SK-N-SH treated with all-trans-retinoic acid at 6 μM for 48 hours (cell line): ENCODE results near the gene ARHGAP24.

Experiments used
- ATAC-seq: fragments of 200-7000 bp; cut with Tn5 transposase; 3 replicates; pipeline ENCODE4 v1.9.1; 2020; ENCODE audit warnings: mild to moderate bottlenecking, moderate library complexity
- ARNTL ChIP-seq: fragments of 450-650 bp; formaldehyde crosslinking; IDR thresholded peaks from 2 replicates; pipeline ENCODE4 v1.5.0; 2020; ENCODE audit warnings: low read depth, mild to moderate bottlenecking, moderate library complexity, borderline replicate concordance
- BACH2 ChIP-seq: fragments of 250-450 bp; sonication (Bioruptor Pico); IDR thresholded peaks from 2 replicates; pipeline ENCODE4 v1.9.0; 2021; ENCODE audit warnings: mild to moderate bottlenecking, borderline replicate concordance
- CREB5 ChIP-seq: fragments of 250-450 bp; sonication (Bioruptor Pico); IDR thresholded peaks from 2 replicates; pipeline ENCODE4 v1.5.1; 2020; ENCODE audit warnings: low read depth, mild to moderate bottlenecking, moderate library complexity
- CSDC2 ChIP-seq: fragments of 250-450 bp; sonication (Bioruptor Pico); IDR thresholded peaks from 2 replicates; pipeline ENCODE4 v1.5.0; 2020; ENCODE audit warnings: mild to moderate bottlenecking, moderate library complexity
- CSRNP3 ChIP-seq: fragments of 250-450 bp; sonication (Bioruptor Pico); IDR thresholded peaks from 2 replicates; pipeline ENCODE4 v1.5.1; 2021; ENCODE audit warnings: mild to moderate bottlenecking, moderate library complexity
- ESRRG ChIP-seq: fragments of 250-450 bp; sonication (Bioruptor Pico); IDR thresholded peaks from 2 replicates; pipeline ENCODE4 v1.6.1; 2021; ENCODE audit warnings: mild to moderate bottlenecking
- GLIS3 ChIP-seq: fragments of 250-450 bp; sonication (Bioruptor Pico); IDR thresholded peaks from 2 replicates; pipeline ENCODE4 v1.5.0; 2020; ENCODE audit warnings: mild to moderate bottlenecking, moderate library complexity
- ISL1 ChIP-seq: fragments of 250-450 bp; sonication (Bioruptor Pico); IDR thresholded peaks from 2 replicates; pipeline ENCODE4 v2.1.2; 2022; ENCODE audit warnings: mild to moderate bottlenecking, moderate library complexity
- OSR1 ChIP-seq: fragments of 250-450 bp; sonication (Bioruptor Pico); IDR thresholded peaks from 2 replicates; pipeline ENCODE4 v1.8.0; 2022; ENCODE audit warnings: moderate library complexity, mild to moderate bottlenecking, inconsistent platforms
- PATZ1 ChIP-seq: fragments of 250-450 bp; sonication (Bioruptor Pico); IDR thresholded peaks from 2 replicates; pipeline ENCODE4 v1.8.0; 2020; ENCODE audit warnings: mild to moderate bottlenecking, moderate library complexity, borderline replicate concordance
- PPARA ChIP-seq: fragments of 250-450 bp; sonication (Bioruptor Pico); IDR thresholded peaks from 2 replicates; pipeline ENCODE4 v1.5.0; 2020; ENCODE audit warnings: mild to moderate bottlenecking, borderline replicate concordance
- RARB ChIP-seq: fragments of 250-450 bp; sonication (Bioruptor Pico); IDR thresholded peaks from 2 replicates; pipeline ENCODE4 v1.8.0; 2021; ENCODE audit warnings: mild to moderate bottlenecking, moderate library complexity
- SNAI2 ChIP-seq: fragments of 250-450 bp; sonication (Bioruptor Pico); IDR thresholded peaks from 2 replicates; pipeline ENCODE4 v1.5.0; 2020; ENCODE audit warnings: mild to moderate bottlenecking, moderate library complexity
- TCF4 ChIP-seq: fragments of 250-450 bp; sonication (Bioruptor Pico); IDR thresholded peaks from 2 replicates; pipeline ENCODE4 v1.8.0; 2021; ENCODE audit warnings: mild to moderate bottlenecking, moderate library complexity, borderline replicate concordance
- TOX ChIP-seq: fragments of 250-450 bp; sonication (Bioruptor Pico); IDR thresholded peaks from 2 replicates; pipeline ENCODE4 v1.8.0; 2021; ENCODE audit warnings: mild to moderate bottlenecking, moderate library complexity, borderline replicate concordance
- TSHZ2 ChIP-seq: fragments of 250-450 bp; sonication (Bioruptor Pico); IDR thresholded peaks from 2 replicates; pipeline ENCODE4 v1.5.0; 2020; ENCODE audit warnings: mild to moderate bottlenecking, moderate library complexity
- ZC3H10 ChIP-seq: fragments of 250-450 bp; sonication (Bioruptor Pico); IDR thresholded peaks from 2 replicates; pipeline ENCODE4 v1.5.1; 2021; ENCODE audit warnings: mild to moderate bottlenecking, moderate library complexity
- ZFP3 ChIP-seq: fragments of 250-450 bp; sonication (Bioruptor Pico); IDR thresholded peaks from 2 replicates; pipeline ENCODE4 v1.5.0; 2020; ENCODE audit warnings: mild to moderate bottlenecking, moderate library complexity
- ZFP30 ChIP-seq: fragments of 450-650 bp; formaldehyde crosslinking; IDR thresholded peaks from 2 replicates; pipeline ENCODE4 v1.5.0; 2022; ENCODE audit warnings: mild to moderate bottlenecking, moderate library complexity
- ZNF565 ChIP-seq: fragments of 450-650 bp; formaldehyde crosslinking; conservative IDR thresholded peaks from 2 replicates; pipeline ENCODE4 v1.5.0; 2020; ENCODE audit warnings: low read depth, mild to moderate bottlenecking, moderate library complexity
- ZNF70 ChIP-seq: fragments of 450-650 bp; formaldehyde crosslinking; IDR thresholded peaks from 2 replicates; pipeline ENCODE4 v1.5.0; 2020; ENCODE audit warnings: mild to moderate bottlenecking, moderate library complexity
- ZNF8 ChIP-seq: fragments of 450-650 bp; formaldehyde crosslinking; IDR thresholded peaks from 2 replicates; pipeline ENCODE4 v1.5.0; 2020; ENCODE audit warnings: mild to moderate bottlenecking, moderate library complexity

Gene ARHGAP24

GRCh38 chr4:85642356-85643100 is 167.6 kb downstream of the ARHGAP24 start:
- TF ChIP-seq OSR1 (CRISPR knock-in tag), result no peak
- TF ChIP-seq ZC3H10 (CRISPR knock-in tag), result no peak
- no peak for TF ChIP-seq TOX (CRISPR knock-in tag)
- no peak for TF ChIP-seq GLIS3 (CRISPR knock-in tag)
- TF ChIP-seq TCF4 (CRISPR knock-in tag), result no peak
- TF ChIP-seq ZNF565, result no peak
- no peak for TF ChIP-seq SNAI2 (CRISPR knock-in tag)
- no peak for TF ChIP-seq ARNTL
- no peak for TF ChIP-seq ZFP3 (CRISPR knock-in tag)
- no peak for TF ChIP-seq CSDC2 (CRISPR knock-in tag)
- no peak for TF ChIP-seq ISL1
- no peak for TF ChIP-seq RARB (CRISPR knock-in tag)
- TF ChIP-seq ZNF70, result no peak
- ATAC-seq, result no peak

- no peak for TF ChIP-seq OSR1 (CRISPR knock-in tag)
- TF ChIP-seq BACH2, result no peak
- no peak for TF ChIP-seq ZFP30 (CRISPR knock-in tag)
- no peak for TF ChIP-seq ARNTL
- TF ChIP-seq ZNF70, result no peak
- TF ChIP-seq ZC3H10 (CRISPR knock-in tag), result no peak
- no peak for TF ChIP-seq TCF4 (CRISPR knock-in tag)
- TF ChIP-seq GLIS3 (CRISPR knock-in tag), result no peak
- no peak for TF ChIP-seq CREB5 (CRISPR knock-in tag)
- TF ChIP-seq CSDC2 (CRISPR knock-in tag), result no peak
- TF ChIP-seq ZNF565, result no peak
- ATAC-seq, result no peak
Measured at GRCh38 chr4:85644061-85644460, 169.1 kb downstream of the ARHGAP24 start.

GRCh38 chr4:85650908-85651307 is 176.0 kb downstream of the ARHGAP24 start:
- no peak for TF ChIP-seq TOX (CRISPR knock-in tag)
- TF ChIP-seq, all 23 proteins: peak for 0
- ATAC-seq, result no peak

- ATAC-seq, result no peak
- TF ChIP-seq CSDC2 (CRISPR knock-in tag), result no peak
- TF ChIP-seq SNAI2 (CRISPR knock-in tag), result no peak
- no peak for TF ChIP-seq TCF4 (CRISPR knock-in tag)
- TF ChIP-seq ZFP30 (CRISPR knock-in tag), result no peak
Measured at GRCh38 chr4:85656759-85657505, 182.0 kb downstream of the ARHGAP24 start.

- no peak for ATAC-seq
- no peak for TF ChIP-seq ZNF8 (CRISPR knock-in tag)
- TF ChIP-seq ZFP3 (CRISPR knock-in tag), result no peak
- TF ChIP-seq RARB (CRISPR knock-in tag), result no peak
- TF ChIP-seq ARNTL, result no peak
- TF ChIP-seq ZNF70, result no peak
- no peak for TF ChIP-seq BACH2
- TF ChIP-seq ZNF565, result no peak
- TF ChIP-seq ZFP30 (CRISPR knock-in tag), result no peak
- no peak for TF ChIP-seq TSHZ2
- no peak for TF ChIP-seq GLIS3 (CRISPR knock-in tag)
- no peak for TF ChIP-seq PPARA (CRISPR knock-in tag)
- TF ChIP-seq CSRNP3 (CRISPR knock-in tag), result no peak
- no peak for TF ChIP-seq ZC3H10 (CRISPR knock-in tag)
- no peak for TF ChIP-seq CREB5 (CRISPR knock-in tag)
- TF ChIP-seq ISL1, result no peak
- TF ChIP-seq CSDC2 (CRISPR knock-in tag), result no peak
- TF ChIP-seq PATZ1 (CRISPR knock-in tag), result no peak
- no peak for TF ChIP-seq SNAI2 (CRISPR knock-in tag)
- no peak for TF ChIP-seq ESRRG
- TF ChIP-seq TCF4 (CRISPR knock-in tag), result no peak
- TF ChIP-seq, all 23 proteins: peak for 0
Measured at GRCh38 chr4:85658766-85659439, 184.0 kb downstream of the ARHGAP24 start.
